GM18511 (cell line): Measurements from ENCODE around the gene LHCGR.

Experiments used
- ATAC-seq: cut with Tn5 transposase; IDR thresholded peaks from one replicate; pipeline ENCODE4 v1.9.1; 2021; ENCODE audit warnings: mild to moderate bottlenecking, moderate library complexity; ENCODE audit not compliant: unreplicated experiment

Gene LHCGR

GRCh38 chr2:48755473-48755872 lies at the start of gene LHCGR:
LHCGR (minus strand) TSS chr2:48755724; CDS start chr2:48755671, 53 bp downstream.
- no peak for ATAC-seq

- ATAC-seq, result no peak
Observed at GRCh38 chr2:48799601-48800000, 44.1 kb upstream of the LHCGR start.

GRCh38 chr2:48795065-48795464 lies 39.5 kb upstream of the LHCGR start:
- no peak for ATAC-seq

GRCh38 chr2:48793671-48794070 lies 38.1 kb upstream of the LHCGR start:
- ATAC-seq, result no peak

- no peak for ATAC-seq
Observed at GRCh38 chr2:48792030-48792429, 36.5 kb upstream of the LHCGR start.

- no peak for ATAC-seq
Observed at GRCh38 chr2:48790407-48791170, 35.1 kb upstream of the LHCGR start.

- ATAC-seq, result no peak
Observed at GRCh38 chr2:48787580-48787979, 32.1 kb upstream of the LHCGR start.

GRCh38 chr2:48781366-48781765 lies 25.8 kb upstream of the LHCGR start:
- ATAC-seq, result no peak

GRCh38 chr2:48779019-48779716 lies 23.6 kb upstream of the LHCGR start:
- ATAC-seq, result no peak

GRCh38 chr2:48774251-48774650 lies 18.7 kb upstream of the LHCGR start:
- no peak for ATAC-seq

GRCh38 chr2:48771241-48772014 lies 15.9 kb upstream of the LHCGR start:
- no peak for ATAC-seq

- ATAC-seq, result no peak
Observed at GRCh38 chr2:48770181-48770580, 14.7 kb upstream of the LHCGR start.

GRCh38 chr2:48768669-48769068 lies 13.1 kb upstream of the LHCGR start:
- ATAC-seq, result no peak

GRCh38 chr2:48767330-48767729 lies 11.8 kb upstream of the LHCGR start:
- no peak for ATAC-seq

GRCh38 chr2:48760826-48761225 lies 5.3 kb upstream of the LHCGR start:
- no peak for ATAC-seq

GRCh38 chr2:48759682-48760081 lies 4.2 kb upstream of the LHCGR start:
- ATAC-seq, result no peak

- no peak for ATAC-seq
Observed at GRCh38 chr2:48756289-48756688, 765 bp upstream of the LHCGR start.

GRCh38 chr2:48754874-48755273 lies 650 bp downstream of the LHCGR start:
- no peak for ATAC-seq

- ATAC-seq, result peak; percentile 33
Observed at GRCh38 chr2:48753228-48753627, 2.3 kb downstream of the LHCGR start.

GRCh38 chr2:48750128-48750739 lies 5.3 kb downstream of the LHCGR start:
- peak; percentile 78 for ATAC-seq
